Activated CD4-positive, alpha-beta T cell treated with anti-CD3 and anti-CD28 coated beads, Interleukin-2, Interleukin-6, amounts not matched to agents 100 ng/mL and 50 ng/mL, durations not matched to agents 16 hours and 8 hours (primary cell): Measurements from ENCODE around the gene LRRFIP1.

Source experiments
- DNase-seq: peaks from one replicate; pipeline ENCODE4 v3.0.0-alpha.2; 2020

LRRFIP1 gene

GRCh38 chr2:237691029-237691907, 63.9 kb downstream of the LRRFIP1 start:
- no peak for DNase-seq

DNA sequence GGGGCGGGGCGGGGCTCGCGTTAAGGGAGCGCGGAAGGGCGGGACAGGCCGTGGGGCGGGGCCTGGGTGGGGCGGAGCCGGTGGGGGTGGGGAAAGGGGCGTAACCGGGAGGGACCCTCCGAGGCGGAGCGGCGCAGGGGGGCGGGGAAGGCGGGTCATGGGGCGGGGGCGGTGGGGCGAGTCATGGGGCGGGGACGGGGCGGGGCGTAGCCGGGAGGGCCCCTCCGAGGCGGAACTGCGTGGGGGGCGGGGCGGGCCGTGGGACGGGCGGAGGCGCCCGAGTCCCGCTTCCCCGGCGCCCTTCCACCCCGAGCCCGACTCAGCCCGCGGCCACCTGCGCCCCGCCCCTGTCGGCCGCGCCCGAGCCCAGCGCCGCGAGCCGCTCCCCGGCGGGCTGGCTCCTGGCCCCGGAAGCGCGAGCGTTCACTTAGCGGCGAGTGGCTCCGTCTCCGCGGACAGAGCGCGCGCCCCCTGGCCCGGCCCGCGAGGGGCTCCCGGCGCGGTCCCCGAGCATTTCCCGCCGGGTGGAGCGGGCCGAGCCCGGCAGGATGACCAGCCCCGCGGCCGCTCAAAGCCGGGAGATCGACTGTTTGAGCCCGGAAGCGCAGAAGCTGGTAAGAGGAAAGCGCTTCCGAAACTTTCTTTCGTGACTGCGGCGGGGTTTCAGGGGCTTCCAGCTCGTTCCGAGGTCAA, 64.7 kb downstream of the LRRFIP1 start:
- DNase-seq: peak; percentile 97

GRCh38 chr2:237692601-237693290, 65.4 kb downstream of the LRRFIP1 start:
- DNase-seq: no peak

GRCh38 chr2:237693291-237693994, 66.1 kb downstream of the LRRFIP1 start:
- peak; percentile 82 for DNase-seq

DNA sequence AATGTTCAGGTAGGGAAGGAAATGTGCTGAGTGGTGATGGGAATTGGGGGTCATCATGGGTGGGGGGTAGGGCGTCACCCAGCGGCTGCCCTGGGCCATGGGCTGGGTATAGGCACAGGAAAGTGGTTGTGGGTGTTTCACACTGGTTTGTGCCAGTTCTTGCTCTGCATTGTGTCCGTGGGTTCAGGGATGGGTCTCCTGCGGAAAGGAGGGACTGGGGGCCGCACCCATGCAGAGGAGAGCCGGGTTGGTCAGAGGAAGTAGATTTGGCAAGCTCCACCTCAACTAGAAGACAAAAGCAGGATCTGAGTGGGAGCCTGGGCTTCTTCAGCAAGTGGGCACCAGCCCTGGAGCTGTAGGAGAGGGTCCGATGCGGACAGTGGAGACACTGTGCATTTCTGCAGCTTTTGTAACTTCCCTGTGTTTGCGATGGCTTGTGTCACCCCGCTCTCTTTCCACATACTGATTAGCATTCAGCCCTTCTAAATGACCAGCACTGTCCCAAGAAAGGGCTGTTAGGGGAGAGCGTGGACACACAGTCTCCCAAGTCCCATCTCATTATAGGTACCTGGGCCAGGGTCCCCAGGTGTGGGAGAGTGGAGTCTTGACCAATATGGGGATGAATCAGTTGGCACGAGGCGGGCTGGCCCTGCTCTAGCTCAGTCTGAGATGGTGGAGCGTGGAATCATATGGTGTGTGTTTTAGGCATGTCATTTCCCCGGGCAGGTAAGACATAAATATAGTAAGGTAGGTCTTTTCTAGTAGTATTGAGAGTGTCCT, 67.2 kb downstream of the LRRFIP1 start:
- peak; percentile 65 for DNase-seq

DNA sequence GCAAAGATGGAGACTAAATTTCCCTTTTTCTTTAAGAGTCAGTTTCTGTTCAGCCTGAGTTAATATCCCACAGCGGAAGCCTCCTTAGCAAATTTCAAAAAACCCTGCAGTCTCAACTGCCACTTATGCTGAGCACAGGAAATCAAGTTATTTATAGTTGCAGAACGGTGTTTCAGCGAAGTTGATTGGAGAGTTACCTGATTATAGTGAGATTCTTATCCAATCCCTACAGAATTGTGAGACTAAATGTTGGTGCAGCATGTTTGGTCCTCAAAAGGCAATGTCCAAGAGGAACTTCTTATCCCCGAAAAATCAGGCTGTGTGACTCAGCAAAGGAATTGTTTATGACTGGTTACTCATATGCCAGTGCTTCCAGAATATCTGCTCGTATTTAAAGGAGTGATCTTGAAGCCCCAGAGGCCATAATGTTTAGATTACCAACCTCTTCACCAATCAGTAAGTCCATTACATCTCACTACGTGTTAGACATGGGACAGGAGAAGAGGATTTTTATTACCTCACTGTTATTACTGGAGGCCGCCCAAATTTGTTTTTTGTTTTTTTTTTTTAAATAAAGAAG, 67.9 kb downstream of the LRRFIP1 start:
- peak; percentile 77 for DNase-seq

DNA sequence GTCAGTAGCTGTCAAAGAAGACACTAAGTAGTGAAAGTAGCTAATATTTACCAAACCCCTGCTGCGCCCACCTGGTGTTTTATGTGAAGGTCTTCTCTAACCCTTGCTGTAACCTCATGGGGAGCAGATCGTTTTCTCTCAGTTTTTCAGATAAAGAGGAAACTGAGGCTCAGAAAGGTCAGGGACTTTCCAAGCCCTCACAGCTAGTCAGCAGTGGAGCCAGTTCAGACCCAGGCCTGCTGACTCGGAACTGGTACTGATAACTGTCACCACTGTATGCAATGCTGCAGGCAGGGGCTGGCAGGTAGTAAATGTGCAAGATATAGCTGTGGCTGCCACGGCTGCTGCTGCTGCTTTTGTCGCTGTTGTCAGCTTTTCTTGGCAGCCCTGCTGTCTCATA, 69.1 kb downstream of the LRRFIP1 start:
- peak; percentile 80 for DNase-seq

DNA sequence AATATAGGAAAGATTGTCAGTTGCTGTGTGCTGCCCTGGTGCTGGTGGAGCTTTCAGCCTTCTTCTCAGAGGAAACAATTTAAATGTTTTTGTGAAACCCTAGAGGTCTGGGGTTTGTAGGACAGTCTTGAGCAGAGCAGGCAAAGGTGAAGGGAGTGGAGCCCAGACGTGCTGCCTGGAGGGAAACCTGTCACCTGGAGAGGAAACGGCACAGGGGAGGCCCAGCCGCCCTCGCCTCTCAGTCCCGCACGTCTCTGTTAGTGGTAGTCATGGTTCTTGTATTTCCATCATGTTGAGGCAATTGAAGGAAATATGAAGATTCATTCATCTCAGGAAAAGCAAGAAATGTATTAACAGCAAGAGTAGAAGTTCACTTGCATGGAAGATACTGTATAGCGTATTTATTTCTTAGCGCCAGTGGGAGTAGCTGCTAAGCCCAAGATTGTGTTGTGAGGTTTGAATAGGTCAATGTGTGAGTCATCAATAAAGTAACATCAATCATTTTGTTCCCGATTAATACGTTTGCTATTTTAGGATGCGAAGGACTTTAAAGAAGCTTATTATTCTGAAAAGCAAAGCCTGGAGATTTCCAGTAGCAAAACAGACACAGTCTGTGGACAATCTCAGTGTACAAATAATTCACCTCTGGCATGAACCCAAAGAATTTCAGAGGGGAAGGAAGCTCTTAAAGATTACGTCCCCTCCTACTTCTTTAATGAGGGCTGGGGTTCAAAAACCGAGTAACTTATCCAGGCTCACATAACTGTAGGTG, 70.4 kb downstream of the LRRFIP1 start:
- no peak for DNase-seq

GRCh38 chr2:237698358-237698694, 70.9 kb downstream of the LRRFIP1 start:
- DNase-seq: no peak

DNA sequence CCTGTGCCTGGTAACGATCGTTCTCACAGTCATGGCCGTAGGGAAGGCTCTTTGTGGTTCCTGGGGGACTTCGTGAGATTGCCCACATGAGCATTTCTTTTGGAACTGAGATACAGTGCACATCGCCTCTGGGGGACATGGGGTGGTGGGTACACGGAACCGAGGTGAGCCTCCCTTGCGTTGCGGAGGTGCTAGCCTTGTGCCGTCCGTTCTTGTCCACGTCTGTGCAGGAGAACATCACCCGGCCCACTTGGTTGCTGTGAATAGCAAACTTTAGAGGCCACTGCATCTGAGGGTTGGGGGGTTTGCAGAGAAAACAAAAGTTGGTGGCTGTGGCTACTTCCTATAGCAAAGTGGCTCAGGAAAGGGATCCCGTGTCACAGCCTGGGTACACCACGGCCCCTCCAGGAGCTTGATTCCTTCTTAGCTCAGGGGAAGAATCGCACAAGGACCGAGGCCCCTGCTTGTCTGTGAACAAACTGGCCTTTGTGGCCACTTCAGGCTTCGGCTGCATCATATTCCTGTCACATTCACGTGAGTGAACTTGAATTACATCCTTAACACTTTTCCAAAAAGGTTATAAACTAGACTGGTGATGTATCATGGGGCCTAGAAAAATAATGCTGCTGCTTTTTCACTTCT, 72.6 kb downstream of the LRRFIP1 start:
- no peak for DNase-seq

DNA sequence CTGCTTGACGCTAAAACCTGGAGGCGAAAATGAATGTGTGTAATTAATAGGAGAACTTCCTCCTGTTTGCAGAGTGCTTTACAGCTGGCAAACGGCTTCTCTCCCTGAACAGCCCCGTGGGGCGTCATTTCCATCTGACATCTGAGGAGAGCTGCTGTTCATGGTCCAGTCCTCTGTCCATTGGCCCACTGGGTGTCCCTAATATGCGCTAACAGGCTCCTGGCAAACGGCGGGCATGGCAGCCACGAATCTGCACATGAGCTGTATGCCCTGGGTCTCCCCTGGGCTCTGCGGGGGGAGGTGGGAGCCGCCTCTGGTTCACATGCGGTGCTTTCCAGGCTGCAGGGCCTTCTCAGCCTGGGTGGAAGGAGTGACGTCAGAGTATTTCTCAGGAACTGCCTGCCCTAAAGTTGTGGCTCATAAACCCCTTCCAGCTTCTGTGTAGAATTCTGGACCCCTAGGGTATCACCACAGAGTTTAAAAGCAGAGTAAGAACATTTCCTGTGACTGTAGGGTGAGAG, 73.2 kb downstream of the LRRFIP1 start:
- DNase-seq: peak; percentile 82

GRCh38 chr2:237701033-237701858, 73.9 kb downstream of the LRRFIP1 start:
- no peak for DNase-seq

- no peak for DNase-seq
Observed at GRCh38 chr2:237701859-237702390, 74.5 kb downstream of the LRRFIP1 start.

DNA sequence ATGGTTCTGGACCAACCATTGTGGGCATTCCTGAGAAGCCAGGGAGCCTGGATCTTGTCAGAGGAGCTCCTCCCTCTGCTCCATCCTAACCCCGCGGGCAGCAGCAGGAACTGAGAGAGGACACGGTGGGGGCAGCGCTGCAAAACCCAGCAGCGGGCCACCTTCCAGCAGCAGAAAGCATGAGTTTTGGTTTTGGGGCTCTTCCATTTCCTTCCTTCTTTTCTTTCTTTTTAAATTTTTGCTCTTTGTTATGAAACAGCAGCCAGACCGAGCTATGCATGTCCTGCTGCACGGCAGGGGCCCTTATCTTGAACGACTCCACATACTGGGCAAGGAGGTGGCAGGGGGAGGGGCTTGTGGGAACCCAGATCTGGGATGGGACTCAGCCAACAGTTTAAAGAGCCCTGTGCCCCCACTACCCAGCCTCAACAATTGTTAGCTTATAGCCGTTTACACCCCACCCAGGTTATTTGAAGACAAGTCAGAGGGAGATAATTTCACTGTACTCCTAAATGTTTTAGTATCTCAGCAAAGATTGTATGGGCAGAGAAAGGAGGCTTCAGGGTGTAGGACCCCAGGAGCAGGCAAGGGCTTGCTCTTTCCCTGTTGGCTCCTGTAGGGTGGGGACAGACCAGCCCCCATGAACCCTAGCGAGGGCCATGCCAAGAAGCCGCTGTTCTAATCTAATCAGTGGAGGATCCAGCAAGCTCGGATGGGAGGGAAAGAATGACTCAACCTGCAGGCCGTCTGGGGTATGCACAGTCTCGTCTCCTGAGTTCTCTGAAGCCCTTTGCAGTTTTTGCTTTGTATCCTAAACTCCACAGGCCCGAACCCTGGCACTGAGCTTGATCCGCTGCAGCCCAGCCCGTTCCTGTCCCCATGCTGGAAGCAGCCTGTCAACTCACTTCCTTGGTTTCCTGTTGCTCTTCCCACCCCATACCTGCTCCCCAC, 75.3 kb downstream of the LRRFIP1 start:
- peak; percentile 77 for DNase-seq

DNA sequence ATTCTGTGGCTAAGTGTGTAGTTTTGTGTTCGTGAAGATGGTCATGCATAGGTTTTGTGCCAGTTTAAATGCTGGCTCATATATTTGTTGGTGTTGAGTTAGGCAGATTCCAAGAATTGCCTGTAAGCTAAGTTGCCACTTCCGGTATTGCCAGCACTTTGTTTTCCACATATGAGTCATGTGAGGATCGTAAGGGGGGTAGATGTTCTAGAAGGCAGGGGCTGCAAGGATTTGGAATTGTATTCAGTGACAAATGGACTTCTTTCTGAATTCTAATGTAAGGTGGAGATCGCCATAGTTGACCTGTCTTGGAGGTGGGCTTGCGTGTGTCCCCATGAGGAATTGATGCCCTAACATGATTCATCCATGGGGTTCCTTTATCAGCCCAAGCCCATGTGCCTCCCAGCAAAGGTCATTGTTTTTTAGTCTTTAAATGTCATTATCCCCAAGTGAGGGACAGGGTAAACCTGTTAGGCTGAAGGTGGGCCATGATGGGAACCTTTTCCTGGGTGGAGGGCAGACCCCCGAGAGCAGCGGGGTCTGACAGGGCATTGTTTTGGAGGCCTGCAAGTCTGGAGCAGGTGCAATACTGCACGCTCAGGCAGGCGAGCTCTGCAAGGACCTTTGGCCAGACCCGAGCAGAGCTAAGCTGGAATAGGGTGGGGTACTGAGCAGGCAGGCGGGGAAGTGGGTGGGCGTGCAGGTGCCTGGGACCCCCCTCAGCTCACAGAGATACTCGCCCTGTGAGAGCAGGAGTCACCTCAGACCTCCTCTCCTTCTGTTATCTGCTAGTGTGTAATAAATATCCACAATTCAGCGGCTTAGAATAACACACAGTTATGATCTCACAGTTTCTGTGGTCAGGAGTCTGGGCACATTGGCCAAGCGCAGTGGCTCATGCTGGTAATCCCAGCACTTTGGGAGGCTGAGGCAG, 77.4 kb downstream of the LRRFIP1 start:
- peak; percentile 73 for DNase-seq

GRCh38 chr2:237706257-237706656, 78.9 kb downstream of the LRRFIP1 start:
- DNase-seq: no peak

DNA sequence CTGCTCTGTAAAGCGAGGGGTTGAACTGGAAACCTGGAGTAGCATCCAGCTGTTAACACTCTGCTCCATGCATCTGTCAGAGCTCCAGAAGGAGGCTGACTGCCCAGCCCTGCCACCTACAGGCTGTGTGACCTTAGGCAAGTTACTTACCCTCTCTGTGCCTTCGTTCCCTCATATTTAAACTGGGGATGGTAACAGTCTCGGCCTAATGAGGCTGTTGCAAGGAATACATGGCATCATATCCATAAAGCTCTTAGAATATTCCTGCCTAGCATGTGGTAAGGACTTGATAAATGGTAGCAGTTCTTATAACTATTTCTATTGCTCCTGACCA, 80.6 kb downstream of the LRRFIP1 start:
- DNase-seq: no peak
